IPS-11a (cell line): ENCODE data around the gene RBPMS2.

Experiments
- H3K4me3 ChIP-seq: one replicate; pipeline ENCODE4 v1.5.1; 2013; ENCODE audit warnings: low read depth, low read length, control low read depth

Gene RBPMS2

GRCh38 chr15:64783796-64784195 lies 8.4 kb upstream of the RBPMS2 start:
- H3K4me3 ChIP-seq: no peak overlapping the region

- H3K4me3 ChIP-seq: no peak overlapping the region
Observed at GRCh38 chr15:64782751-64783150, 7.4 kb upstream of the RBPMS2 start.

- H3K4me3 ChIP-seq: no peak overlapping the region
Observed at GRCh38 chr15:64781299-64781698, 5.9 kb upstream of the RBPMS2 start.

- H3K4me3 ChIP-seq: no peak overlapping the region
Observed at GRCh38 chr15:64780600-64781156, 5.3 kb upstream of the RBPMS2 start.

- no peak overlapping the region for H3K4me3 ChIP-seq
Observed at GRCh38 chr15:64779630-64780029, 4.2 kb upstream of the RBPMS2 start.

- no peak overlapping the region for H3K4me3 ChIP-seq
Observed at GRCh38 chr15:64779024-64779423, 3.6 kb upstream of the RBPMS2 start.

- peak overlapping the region; percentile 31 for H3K4me3 ChIP-seq
Observed at GRCh38 chr15:64776402-64776786, 1.0 kb upstream of the RBPMS2 start.

- peak overlapping the region; percentile 94 for H3K4me3 ChIP-seq
Observed at GRCh38 chr15:64774629-64775493, 528 bp downstream of the RBPMS2 start.

GRCh38 chr15:64774037-64774628 lies 1.3 kb downstream of the RBPMS2 start:
- H3K4me3 ChIP-seq: peak overlapping the region; percentile 94

- H3K4me3 ChIP-seq: peak overlapping the region; percentile 94
Observed at GRCh38 chr15:64773606-64774005, 1.8 kb downstream of the RBPMS2 start.

- H3K4me3 ChIP-seq: peak overlapping the region; percentile 94
Observed at GRCh38 chr15:64772964-64773363, 2.4 kb downstream of the RBPMS2 start.

- peak overlapping the region; percentile 94 for H3K4me3 ChIP-seq
Observed at GRCh38 chr15:64772488-64772887, 2.9 kb downstream of the RBPMS2 start.

- H3K4me3 ChIP-seq: no peak overlapping the region
Observed at GRCh38 chr15:64770626-64771025, 4.8 kb downstream of the RBPMS2 start.

- no peak overlapping the region for H3K4me3 ChIP-seq
Observed at GRCh38 chr15:64767203-64767602, 8.2 kb downstream of the RBPMS2 start.

- no peak overlapping the region for H3K4me3 ChIP-seq
Observed at GRCh38 chr15:64766058-64766457, 9.3 kb downstream of the RBPMS2 start.

- no peak overlapping the region for H3K4me3 ChIP-seq
Observed at GRCh38 chr15:64763874-64764273, 11.5 kb downstream of the RBPMS2 start.

- no peak overlapping the region for H3K4me3 ChIP-seq
Observed at GRCh38 chr15:64763462-64763861, 11.9 kb downstream of the RBPMS2 start.

- no peak overlapping the region for H3K4me3 ChIP-seq
Observed at GRCh38 chr15:64763021-64763420, 12.4 kb downstream of the RBPMS2 start.

GRCh38 chr15:64762546-64762945 lies 12.8 kb downstream of the RBPMS2 start:
- H3K4me3 ChIP-seq: no peak overlapping the region

GRCh38 chr15:64761156-64761555 lies 14.2 kb downstream of the RBPMS2 start:
- H3K4me3 ChIP-seq: no peak overlapping the region

GRCh38 chr15:64760056-64760455 lies 15.3 kb downstream of the RBPMS2 start:
- H3K4me3 ChIP-seq: no peak overlapping the region

GRCh38 chr15:64755427-64755940 lies 19.9 kb downstream of the RBPMS2 start:
- H3K4me3 ChIP-seq: no peak overlapping the region
